Right hindlimb (tissue), 1 donor: ENCODE measurements around the gene MALRD1.

Experiments
- DNase-seq: peaks from one replicate; pipeline ENCODE4 v3.0.0-alpha.2; 2018

MALRD1 gene

DNA sequence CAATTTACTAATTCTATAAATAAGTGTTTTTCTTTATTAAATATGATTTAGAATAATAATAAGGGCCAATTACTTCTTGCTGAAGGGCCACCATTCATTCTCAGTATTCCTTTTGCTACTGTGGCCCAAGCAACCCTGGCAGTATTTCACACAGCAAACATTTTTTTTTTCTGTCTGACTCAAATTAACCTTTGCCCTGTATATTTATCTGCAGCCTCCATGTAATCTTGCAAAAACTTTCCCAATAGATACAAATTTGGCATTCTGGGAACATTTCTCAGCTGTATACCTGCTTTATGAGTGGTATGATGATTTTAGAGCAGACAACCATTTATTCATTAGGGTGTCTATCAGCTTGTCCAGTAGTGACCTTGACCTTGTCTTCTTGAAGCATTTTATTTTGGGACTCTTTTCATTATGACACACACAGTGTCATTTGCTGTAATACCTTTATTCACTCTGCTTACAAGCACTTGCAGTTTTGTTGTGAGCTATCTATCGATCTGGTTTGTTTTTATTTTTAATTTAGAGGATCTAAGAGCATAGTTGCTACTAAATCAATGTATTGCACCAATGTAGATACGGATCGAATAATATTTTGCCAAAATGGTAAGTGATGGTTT, 607.9 kb downstream of the MALRD1 start:
- no peak for DNase-seq

DNA sequence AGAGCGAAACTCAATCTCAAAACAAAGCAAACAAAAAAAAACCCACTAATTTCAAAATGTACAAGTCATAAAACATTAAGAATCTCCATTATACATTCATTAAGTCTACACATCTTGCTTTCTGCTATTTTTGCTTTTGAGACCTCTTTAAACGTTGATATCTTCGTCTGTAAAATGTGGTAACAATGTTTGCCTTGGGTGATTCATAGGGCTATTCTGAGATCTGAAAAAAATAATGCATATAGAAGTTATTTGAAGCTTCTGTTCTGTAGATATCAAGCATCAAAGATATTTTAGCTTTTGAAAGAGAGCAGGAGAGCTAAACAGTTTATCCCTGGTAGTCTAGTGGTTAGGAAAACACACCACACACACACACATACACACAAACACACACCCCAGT, 609.5 kb downstream of the MALRD1 start:
- no peak for DNase-seq

DNA sequence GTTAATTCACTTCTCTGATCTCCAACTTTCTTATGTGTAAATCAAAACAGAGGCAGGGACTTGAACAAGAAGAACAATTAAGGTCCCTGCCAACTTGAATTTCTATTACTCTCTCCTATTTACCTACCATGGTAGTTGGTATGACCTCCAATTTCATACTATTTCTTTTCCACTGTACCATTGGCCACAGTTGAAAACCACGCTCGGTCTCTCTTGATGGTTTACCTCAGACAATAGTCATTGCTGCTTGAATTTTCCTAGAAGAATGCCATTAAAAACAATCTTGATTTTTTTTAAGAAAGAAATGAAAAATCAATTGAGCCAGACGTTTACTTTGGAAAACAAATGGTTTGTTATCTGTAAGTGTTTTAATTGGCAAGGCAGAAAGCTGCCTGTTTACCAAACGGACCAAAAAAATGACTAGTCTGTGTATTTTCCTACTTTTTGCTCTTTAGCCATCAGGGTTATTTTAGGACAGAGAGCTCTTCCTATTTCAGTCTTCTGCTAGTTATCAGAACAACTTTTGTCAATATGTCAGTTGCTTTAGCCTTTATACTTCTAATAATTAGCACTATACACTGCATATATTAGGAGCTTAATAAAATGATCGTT, 610.1 kb downstream of the MALRD1 start:
- DNase-seq, result no peak

DNA sequence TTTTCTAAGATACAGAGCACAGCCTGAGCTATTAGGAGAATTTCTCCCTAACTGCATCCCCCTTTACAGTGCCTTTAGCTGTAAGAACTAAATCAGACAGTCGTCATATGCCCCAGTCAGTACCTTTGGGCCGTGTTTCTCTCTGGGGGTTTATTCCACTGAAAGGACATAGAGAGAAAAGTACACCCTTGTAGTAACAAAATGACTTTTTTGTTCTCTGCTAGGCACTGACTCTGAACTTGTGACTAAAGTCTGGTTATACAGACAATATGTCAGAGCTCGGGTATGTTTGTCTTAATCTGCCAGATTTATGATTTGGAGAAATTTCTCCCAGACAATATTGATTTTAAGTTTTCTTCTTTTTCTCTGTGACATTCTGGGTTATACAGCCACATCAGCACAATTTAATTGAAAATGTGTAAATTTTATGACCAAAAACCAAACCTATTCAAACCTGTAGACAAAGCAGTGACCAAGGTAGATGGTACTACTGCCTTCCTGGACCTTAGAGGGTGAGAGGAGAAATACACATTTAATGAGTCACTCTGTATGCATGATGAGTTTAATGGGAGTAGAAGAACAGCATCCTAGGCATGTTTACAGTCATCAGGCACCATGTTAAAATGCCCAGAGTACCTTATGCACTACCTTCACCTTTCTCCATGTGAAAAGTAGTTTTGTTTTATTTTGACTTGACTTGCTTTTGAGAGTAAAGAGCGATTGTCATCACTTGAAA, 611.5 kb downstream of the MALRD1 start:
- DNase-seq, result no peak

DNA sequence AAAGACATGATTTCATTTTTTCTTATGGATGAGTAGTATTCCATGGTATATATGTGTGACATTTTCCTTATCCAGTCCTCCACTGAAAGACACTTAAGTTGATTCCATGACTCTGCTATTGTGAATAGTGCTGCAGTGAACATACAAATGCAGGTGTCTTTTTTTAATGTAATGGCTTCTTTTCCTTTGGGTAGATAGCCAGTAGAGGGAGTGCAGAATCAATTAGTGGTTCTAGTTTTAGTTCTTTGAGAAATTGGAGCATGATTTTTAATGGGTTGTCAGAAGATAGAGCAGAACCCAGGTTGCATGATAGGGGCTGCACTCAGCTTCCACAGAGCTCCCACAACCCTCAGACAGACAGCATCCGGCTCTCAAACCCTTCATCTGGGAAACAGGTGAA, 614.7 kb downstream of the MALRD1 start:
- DNase-seq, result no peak

DNA sequence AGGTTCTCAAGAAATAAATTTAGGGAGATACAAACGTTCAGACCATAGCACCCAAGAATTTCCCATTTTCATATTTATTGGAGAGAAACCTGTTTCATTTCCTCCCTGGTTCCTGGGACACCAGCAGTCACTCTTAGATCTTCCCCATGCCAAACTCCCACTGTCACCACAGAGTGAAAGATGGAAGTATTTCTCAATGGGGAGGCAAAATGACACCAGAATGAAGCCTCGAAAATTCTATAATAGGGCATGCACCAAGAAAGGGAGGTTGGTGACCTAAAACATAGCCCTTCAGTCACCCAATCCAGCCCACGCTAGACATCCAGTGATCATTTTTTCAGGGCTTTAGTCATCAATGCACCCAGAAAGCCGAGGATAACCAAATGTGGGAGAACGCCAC, 619.5 kb downstream of the MALRD1 start:
- DNase-seq, result no peak

DNA sequence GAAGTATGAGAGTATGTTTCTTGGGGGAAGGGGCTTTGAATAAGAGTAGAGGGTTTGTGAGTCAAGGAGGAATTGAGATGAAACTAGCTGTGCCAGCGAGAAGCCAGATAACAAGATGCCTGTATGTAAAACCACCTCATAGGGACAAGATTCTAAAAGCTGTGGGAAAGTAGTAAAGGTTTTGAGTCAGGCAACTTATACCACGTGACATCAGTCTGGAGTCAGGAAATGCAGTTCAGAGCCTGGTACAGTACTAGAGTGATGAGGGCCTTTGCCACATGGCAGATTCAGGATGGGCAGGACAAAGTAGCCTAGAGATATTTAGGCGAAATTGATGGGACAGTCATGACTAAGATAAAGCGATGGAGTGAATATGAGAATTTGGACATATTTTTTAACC, 627.5 kb downstream of the MALRD1 start:
- no peak for DNase-seq

DNA sequence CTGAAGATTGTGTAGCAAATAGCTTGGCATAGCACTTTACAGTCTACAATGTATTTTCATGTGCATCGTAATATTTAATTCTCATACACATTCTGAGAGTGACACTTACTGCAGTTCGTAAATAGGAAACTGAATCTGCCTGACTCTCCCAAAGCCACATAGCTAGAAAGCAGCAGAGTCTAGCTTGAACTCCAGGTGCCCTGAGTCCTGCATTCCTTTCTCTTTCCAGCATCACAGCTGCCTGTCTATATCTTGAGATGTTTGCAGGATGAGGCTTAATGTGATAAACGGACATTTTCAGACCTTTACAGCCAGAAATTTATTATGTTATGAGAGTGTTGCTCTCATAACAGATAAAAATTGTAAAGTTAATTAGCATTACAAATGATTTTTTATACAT, 634.8 kb downstream of the MALRD1 start:
- no peak for DNase-seq

DNA sequence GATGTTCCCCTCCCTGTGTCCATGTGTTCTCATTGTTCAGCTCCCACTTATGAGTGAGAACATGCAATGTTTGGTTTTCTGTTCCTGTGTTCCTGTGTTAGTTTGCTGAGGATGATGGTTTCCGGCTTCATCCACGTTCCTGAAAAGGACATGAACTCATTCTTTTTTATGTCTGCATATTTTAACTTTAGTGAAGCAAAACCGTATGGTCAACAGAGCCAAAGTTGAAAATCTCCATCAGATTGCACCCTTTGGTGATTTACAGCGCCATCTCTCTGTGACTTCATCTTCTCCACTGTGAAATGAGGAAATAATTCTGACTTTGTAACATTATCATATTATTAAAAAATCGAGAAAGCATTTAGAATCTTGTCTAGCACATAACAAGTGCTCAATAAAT, 635.4 kb downstream of the MALRD1 start:
- no peak for DNase-seq

DNA sequence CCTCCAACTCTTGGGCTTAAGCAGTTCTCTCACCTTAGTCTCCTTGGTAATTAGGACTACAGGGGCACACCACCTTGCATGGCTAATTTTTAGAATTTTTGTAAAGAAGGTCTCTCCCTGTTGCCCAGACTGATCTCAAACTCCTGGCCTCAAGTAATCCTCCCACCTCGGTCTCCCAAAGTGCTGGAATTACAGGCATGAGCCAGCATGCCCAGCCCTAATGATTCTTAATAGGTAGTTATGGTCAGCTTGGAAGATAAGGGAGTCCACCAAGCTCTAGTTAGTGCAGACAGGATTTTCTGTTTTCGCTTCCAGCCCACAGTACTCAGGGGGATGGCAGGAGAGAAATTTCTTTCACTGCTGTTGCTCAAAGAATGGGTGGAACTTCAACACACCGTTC, 639.7 kb downstream of the MALRD1 start:
- no peak for DNase-seq

DNA sequence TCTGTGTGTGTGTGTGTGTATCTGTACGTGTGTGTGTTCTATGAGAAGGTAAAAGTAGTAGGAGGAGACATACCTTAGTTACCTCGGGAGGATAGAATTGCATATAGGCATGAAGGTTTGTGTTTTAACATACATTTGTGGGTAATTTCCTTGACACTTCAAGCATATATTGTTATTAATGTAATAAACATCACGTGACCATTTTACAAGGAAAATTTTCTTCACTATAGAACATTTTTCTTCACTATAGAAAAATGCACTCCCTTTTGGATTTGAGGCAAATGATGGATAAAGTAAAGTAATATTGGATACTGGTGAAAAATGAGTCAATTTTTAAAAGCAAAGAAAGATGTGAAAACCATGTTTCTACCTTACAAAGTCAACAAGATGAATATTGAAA, 640.6 kb downstream of the MALRD1 start:
- no peak for DNase-seq

DNA sequence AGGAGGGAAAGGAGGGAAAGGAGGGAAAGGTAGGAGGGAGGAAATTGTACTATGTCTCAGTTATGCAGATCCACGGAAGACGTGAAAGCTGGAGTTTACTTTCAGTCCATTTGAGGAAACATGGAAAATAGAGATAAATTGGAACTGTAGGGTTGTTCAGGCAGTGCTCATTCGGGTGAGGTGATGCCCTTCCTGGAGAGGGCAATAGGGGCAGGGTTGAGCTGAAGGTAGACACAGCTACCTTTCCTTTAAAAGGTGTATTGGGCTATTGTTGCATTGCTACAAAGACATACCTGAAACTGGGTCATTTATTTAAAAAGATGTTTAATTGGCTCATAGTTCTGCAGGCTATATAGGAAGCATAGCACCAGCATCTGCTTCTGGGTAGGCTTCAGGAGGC, 650.7 kb downstream of the MALRD1 start:
- DNase-seq, result no peak

DNA sequence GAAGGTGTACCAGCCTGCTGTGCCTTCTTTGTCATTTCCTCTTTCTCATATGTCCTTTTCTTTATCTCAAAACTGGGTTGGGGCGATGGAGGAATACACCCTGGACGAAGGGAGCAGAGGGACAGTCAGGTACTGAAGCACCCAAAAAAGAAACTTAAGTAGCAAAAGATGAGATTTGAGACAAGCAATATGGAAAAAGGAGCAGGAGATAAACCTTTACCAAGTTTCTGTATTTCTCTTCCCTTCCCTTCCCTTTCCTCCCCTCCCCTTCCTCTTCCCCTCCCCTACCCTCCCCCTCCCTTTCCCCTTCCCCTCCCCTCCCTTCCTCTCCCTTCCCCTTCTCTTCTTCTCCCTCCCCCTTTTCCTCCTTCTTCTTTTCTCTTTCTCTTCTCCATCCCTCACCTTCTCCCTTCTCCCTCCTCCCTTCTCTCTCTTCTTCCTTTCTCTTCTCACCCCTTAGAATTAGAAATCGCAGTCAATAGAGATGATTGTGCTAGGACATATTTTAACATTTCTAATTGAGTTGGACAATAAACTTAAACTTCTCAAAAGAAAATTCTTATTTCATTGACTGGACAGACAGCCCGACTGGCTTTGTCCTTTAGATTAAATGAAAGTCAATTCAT, 652.9 kb downstream of the MALRD1 start:
- no peak for DNase-seq

DNA sequence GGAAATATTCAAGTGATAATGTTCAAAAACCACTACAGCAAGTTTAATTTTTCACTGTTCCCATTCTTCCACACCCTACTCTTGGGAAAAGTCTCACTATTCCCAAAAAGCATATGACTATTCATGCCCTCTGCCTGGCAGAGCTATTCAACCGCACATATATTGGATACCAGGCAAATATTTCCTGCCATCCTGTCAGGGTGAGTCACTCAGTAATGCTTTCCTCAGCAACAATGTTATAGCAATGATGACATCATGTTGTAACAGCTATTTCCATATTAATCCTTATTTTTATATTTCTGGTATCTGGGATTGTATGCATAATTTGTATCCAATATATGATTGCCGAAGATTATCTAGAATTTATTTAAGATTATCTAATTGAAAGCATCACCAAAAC, 653.6 kb downstream of the MALRD1 start:
- DNase-seq, result no peak

DNA sequence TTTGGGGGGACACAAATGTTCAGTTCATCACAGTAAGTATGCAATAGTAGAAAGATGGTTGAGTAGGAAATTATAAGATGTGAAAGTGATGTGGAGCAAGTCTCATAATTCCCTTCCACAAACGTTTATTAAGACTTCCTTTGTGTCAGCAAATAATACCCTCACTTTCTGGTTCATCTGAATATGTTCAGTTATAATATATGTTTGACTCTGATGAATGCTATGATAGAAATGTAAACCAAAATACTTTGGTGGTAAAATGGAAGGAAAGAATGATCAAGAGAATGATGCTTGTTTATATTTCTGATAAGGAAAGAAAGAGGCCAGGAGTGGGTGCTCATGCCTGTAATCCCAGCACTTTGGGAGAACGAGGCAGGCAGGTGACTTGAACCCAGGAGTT, 655.9 kb downstream of the MALRD1 start:
- DNase-seq, result no peak

DNA sequence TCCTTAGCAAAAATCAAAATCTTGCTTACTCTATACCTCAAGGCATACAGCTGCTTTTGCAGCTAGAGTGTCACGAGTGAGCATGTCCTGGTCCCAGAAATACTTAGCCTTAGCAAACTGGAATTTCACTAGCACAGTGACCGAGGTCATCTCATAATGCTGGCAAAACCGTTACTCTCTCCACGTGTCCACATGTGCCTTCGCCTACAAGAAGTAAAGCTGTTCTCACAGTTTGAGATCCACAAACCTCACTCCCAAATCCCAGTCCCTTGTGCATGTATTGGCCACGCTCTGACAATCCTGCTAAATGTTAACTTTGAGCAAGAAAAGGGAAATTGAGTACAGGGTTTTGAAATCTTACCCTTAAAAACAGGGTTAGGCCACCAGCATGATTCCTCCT, 656.6 kb downstream of the MALRD1 start:
- no peak for DNase-seq

DNA sequence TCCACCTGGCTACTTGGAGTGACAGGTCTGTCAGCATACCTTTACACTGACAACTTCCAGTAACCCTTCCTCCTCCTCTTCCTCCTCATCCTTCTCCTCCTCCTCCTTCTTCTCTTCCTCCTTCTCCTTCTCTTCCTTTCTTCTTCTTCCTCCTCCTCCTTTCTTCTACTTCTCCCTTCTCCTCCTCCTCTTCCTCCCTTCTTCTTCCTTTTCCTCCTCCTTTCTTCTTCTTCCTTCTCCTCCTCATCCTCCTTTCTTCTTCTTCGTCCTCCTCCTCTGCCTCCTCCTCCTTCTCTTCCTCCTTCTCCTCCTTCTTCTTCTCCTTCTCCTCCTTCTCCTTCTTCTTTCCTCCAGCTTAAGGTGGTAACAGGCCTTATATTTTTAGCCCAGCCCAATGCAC, 658.3 kb downstream of the MALRD1 start:
- no peak for DNase-seq

DNA sequence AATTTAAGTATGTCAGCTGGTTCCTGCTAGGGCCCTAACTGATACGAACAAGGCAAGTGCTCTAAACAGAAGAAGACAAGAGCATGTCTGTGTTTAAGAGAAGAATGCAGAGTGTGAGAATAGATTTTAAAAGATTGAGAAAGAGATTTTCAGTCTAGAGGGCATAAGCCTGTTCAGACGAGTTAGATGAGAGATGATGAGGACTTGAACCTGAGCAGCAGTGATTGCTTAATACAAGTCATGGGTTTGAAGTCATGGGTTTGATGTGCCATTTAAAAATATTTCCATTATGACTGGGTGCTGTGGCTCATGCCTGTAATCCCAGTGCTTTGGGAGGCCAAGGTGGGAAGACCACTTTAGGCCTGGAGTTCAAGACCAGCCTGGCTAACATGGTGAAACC, 658.8 kb downstream of the MALRD1 start:
- no peak for DNase-seq

DNA sequence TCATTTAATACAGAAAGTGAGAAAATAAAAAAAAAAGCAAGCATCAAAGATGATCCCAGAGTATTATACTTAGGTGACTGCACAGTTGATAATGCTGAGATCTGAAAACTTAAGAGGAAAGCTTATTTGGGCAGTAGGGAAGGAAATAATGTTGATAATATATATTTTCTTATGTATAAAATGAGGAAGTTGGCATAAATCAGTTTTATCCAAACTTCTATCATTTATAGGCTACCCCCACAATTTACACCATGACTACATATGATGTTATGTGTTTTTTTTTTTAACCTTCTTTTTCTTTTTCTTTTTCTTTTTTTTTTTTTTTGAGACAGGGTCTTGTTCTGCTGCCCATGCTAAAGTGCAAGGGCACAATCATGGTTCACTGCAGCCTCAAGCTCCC, 659.4 kb downstream of the MALRD1 start:
- no peak for DNase-seq

DNA sequence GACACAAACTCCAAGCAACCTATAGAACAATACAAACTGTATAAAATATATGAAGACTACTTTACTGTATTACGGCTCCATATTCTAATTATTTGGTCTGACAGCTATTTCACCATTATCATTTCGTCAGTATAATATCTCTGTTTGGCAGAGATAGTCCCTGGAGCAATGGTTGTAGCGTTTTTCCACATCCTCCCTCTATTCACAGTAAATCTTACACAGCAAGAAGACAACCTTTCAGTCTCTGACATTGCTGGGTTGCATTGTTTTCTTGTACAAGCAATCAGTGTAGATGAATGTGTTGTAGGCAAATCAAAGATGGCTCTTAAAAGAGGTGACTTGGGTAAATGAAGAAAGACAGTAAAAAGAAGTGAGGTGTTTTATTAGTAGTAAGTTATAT, 662.0 kb downstream of the MALRD1 start:
- no peak for DNase-seq

DNA sequence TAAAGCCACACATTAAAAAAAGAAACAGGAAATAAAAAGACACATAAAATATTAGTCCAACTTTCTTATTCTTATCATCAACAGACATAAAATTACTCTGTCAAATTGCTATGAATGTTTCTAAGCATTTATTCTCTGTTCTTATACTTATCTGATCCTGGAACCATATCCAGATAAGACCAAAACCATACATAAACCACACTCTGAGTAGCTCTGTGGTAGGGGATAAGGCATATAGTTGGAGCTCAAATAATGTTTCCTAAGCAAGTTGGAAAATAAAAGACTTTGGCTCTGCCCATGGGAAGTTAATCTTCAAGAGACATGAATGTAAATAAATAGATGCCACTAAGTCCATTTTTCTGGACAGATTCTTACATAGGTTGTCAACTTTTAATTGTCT, 664.6 kb downstream of the MALRD1 start:
- no peak for DNase-seq

DNA sequence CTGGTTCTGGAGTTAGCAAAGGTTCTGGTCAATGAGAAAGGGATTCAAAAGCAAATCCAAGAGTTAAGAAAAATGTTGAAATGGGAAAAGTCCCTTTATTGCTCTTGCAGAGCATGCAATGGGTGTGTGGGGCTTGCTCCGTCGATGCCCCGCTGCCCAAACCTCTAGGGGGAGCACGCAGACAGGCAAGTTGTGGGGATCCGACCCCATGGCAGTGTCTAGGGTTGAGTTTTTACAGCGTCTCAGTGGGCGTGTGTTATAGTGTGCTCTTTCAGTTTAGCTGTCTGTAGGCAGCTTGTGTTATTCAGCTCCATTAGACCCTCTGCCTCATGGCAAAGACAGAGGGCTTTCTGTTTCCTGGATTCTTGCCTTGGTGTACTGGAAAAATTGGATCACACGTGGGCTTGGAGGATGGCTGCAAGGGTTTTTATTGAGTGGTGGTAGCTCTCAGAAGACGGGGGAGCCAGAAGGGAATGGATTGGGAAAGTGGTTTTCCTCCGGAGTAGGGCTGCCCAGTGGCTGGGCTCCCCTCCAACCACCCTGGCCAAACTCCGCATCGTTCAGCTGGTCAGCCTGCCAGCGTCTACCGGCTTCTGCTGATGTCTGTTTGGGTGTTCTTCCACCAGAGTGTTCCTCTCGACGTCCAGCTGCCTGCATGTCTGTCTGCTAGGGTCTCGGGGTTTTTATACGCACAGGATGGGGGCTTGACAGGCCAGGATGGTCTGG, 665.4 kb downstream of the MALRD1 start:
- DNase-seq, result peak; percentile 39

DNA sequence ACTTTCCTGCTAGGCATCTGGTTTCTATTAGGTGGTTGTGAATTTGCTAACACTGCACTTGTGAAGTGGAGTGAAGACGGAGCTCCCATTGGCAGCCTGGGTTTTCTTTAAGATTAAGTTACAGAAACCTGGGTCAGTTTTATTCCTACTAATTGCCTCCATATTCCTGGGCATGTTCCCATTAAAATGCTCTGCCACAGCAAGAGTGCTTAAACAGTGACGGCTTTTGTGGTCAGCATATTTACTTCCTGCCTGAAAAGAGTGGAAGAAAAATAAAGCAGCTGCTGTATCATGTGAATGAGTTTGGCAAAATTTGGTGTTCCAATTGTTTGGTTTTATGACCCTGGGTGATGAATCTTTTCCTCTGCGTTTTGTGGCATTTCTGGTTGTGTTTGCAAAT, 670.7 kb downstream of the MALRD1 start:
- peak; percentile 52 for DNase-seq
